T-helper 1 cell treated with Interleukin-12 subunit alpha and Interleukin-12 subunit beta and Interleukin-4 antibody, amounts not matched to agents 30 ng/mL and 1 ng/mL, for 36 hours (primary cell): Measurements from ENCODE around the gene CUX1. TPM values are rescaled to one million over a fixed set of nuclear protein-coding genes. Genes with fewer than 3 reads are reported as not detected.
"Not testable (repeated sequence)": the region's sequence is repeated elsewhere in the genome, so short reads cannot be mapped to it uniquely, and the experiment has no call there.

Experiments used
- intact Hi-C: fragments of 100-400 bp; cut with micrococcal nuclease; formaldehyde crosslinking; loops from one replicate; pipeline ENCODE4 v1.15.1; 2024
- total RNA-seq: library from RNA; stranded (reverse); gene quantifications from 2 replicates; pipeline ENCODE4 v1.2.3, GENCODE V29; 2022

CUX1 gene
- total RNA-seq, 1 donor from 2014 or later = 24.5 TPM

- intact Hi-C loops = no loop called here
Measured at GRCh38 chr7:102036958-102037357, 219.5 kb downstream of the CUX1 start.

DNA sequence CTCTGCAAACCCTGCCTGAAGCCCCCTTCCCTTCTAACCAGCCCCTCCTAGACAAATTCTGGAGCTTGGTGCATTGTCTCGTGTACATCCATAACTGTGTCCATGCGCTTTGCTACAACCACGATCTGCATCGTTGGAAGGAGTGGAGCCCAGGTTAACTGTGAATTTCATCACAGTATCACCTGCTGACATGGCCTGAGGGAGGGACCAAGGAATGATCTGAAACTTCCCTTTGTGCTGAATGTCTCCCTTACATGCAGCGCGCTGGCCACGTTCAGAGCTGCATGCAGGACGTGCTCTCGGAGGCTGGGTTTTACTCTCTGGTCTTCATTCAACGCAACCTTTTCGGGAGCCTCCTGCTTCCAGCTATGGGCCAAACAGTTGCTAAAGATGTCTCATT, 222.3 kb downstream of the CUX1 start:
- intact Hi-C loops = no loop called here

DNA sequence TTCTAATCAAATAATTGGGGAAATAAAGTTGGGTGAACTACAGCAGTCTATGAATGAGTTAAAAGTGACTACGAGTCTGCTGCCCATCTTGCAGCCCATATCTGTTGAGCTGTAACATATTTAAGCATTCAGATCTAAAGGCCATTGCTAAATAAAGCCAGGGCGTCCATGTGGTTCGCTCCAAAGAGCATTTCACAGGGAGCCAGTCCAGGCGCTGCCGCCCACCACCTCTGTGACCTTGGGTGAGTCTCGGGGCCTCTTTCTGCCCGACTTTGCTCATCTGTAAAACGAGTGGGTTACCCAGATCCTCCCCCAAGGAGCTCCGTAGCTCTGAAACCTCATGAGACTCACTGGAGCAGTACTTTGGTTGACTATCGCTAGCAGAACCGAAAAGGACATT, 223.1 kb downstream of the CUX1 start:
- intact Hi-C loops = no loop called here

- intact Hi-C loops = no loop called here
Measured at GRCh38 chr7:102042016-102042656, 224.7 kb downstream of the CUX1 start.

GRCh38 chr7:102042796-102043195, 225.4 kb downstream of the CUX1 start:
- intact Hi-C loops = not testable (repeated sequence)

DNA sequence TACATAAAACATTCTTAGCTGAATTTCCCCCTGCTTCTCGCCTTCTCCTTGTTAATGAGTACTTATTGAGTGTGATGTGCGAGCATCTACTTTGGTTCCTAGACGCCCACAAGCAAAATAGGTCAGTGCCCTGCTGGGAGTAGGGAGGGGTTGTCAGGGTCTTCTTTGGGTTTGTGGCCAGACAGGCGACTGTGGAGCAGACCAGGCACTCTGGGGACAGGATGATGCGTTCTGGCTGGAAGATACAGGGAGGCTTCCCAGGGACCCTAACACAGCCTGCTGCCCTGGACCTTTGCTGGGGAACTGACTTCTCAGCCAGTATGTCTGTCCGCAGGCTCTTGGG, 227.2 kb downstream of the CUX1 start:
- intact Hi-C loops = no loop called here

DNA sequence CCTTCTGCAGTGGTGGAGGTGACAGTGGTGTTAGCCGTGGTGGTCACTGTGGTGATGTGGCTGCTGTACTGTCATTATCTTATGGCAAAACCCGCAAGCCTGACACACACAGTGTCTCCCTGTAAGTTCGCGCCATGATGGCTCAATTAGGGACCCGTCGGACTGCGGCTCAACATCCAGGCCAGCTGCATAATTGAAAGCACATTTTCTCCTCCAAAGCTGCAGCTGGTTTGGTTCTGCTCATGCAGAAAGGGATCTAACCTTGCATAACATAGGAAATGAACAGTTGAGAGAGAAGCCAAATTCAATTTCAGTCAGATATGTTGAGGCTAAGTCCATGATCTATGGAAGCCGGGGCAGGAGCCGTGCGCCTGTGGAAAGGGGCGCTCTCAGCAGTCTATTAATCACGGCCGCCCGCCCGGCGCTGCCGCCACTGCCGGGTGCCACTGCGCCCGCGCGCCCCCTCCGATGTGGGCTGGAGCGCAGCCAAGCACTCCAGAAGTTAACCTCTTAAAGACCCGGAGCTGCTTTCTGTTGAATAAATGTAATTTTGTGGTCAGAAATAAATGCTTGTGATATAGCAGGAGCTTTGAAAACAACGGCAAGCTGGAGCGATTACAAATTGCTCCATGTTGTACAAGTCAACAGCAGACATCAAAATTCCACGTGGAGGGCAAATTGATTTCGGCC, 227.7 kb downstream of the CUX1 start:
- intact Hi-C loops = no loop called here

GRCh38 chr7:102045681-102046372, 228.4 kb downstream of the CUX1 start:
- intact Hi-C loops = no loop called here

- intact Hi-C loops = no loop called here
Measured at GRCh38 chr7:102046373-102047117, 229.1 kb downstream of the CUX1 start.

- intact Hi-C loops = no loop called here
Measured at GRCh38 chr7:102047167-102047566, 229.7 kb downstream of the CUX1 start.

DNA sequence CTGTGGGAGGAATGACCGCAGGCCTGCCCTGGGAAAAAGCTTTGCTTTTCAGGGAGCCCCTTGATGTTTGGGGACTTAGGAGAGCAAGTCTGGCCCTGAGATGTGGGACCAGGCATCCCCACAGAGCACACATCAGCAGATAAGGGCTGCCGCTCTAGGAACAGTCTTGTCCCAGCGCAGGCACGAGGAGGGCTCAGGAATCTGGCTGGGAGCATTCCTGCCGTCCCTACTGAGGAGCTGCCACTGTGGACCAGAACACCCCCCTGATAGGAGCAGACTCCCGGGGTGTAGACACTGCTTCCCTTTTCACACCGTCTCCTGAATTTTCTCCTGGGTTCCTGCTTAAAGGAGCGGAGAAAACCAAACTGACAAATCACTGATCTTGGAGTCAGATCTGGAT, 232.3 kb downstream of the CUX1 start:
- intact Hi-C loops = no loop called here

DNA sequence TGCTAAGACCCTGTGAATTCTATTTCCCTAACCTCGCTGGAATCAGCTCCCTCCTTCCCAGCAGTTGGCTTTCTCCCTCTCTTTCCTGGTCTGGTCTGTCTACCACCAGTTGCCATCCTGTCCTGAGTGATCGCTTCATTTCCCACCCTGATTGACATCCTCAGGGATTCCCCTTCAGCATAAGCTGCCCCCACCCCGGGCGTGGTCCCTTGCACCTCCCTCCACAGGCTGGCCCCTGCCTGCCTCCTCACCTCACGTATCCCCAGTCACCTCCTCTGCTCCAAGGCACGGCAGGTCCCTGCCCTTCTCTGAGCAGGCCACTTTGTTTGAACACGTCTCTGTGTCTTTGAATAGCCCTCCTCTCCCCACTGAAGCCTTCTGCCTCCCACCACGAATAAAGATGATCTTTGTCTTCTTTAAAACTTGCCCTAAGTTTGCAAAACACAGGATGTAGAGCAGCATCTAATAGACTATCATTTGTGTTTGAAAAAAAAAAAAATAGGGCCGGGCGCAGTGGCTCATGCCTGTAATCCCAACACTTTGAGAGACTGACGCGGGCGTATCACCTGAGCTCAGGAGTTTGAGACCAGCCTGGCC, 233.5 kb downstream of the CUX1 start:
- intact Hi-C loops = no loop called here

GRCh38 chr7:102051736-102052135, 234.3 kb downstream of the CUX1 start:
- intact Hi-C loops = not testable (repeated sequence)

DNA sequence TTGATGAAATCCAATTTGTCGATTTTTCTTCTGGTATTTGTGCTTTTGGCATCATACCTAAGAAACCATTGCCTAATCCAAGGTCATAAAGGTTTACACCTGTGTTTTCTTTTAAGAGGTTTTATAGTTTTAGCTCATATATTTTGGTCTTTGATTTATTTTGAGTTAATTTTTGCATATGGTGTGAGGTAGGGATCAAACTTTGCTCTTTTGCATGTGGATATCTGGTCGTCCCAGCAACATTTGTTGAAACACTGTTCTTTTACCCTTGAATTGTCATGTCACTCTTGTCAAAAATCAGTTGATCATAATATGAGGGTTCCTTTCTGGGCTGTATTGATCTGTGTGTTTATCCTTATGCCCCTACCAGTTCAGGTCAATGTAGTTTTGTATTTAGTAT, 236.7 kb downstream of the CUX1 start:
- intact Hi-C loops = no loop called here

DNA sequence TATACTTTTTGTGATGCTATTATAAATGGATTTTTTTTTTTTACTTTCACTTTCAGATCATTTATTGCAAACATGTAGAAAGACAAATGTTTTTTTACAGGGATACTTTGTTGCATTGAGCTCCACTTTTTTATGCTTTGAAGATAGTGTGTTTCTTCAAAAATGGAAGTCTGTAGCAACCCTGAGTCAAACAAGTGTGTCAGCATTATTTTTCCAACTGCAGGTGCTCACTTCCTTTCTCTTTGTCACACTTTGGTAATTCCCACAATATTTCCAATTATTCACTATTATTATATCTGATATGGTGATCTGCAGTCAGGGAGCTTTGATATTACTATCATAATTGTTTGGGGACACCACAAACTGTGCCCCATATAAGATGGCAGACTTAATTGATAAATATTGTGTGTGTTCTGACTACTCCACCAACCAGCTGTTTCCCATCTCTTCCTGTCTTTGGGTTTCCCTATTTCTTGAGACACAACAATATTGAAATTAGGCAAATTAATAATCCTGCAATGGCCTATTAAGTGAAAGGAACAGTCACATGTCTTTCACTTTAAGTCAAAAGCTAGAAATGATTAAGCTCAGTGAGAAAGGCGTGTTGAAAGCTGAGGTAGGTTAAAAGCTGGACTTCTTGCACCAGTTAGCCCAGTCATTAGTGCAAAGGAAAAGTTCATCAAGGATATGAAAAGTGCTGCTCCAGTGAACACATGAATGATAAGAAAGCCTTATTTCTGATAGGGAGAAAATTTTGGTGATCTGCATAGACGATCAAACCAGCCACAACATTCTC, 238.0 kb downstream of the CUX1 start:
- intact Hi-C loops = no loop called here

GRCh38 chr7:102059524-102059923, 242.1 kb downstream of the CUX1 start:
- intact Hi-C loops = no loop called here

- intact Hi-C loops = no loop called here
Measured at GRCh38 chr7:102061354-102061945, 244.0 kb downstream of the CUX1 start.

DNA sequence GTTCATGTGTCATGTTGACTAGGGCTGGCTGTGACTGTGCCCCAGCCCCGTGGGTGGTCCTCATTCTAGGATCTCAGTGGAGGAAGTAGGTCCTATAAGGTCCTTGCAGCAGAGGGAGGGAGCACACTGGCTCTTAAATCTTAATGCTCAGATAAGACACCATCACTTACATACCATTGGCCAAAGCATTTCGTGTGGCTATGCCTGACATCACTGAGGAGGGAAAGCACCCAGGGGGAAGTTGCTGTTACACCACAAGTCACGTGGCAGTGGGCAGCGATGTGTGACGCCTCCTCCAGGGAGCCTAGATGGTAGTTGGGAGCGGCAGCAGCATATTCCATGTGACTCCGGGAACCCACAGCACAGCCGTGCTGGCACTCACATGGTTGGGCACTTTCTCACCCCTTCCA, 244.6 kb downstream of the CUX1 start:
- intact Hi-C loops = no loop called here

GRCh38 chr7:102063690-102064180, 246.3 kb downstream of the CUX1 start:
- intact Hi-C loops = no loop called here

- intact Hi-C loops = no loop called here
Measured at GRCh38 chr7:102064361-102065025, 247.1 kb downstream of the CUX1 start.
